Measurements from ENCODE around the gene MAOB. TPM values are rescaled to one million over a fixed set of nuclear protein-coding genes. Genes with fewer than 3 reads are reported as not detected.

The MAOB gene
- total RNA-seq, 2 donors from 2014 or later: 24.6 to 40.6 TPM

GRCh38 chrX:43827791-43828190, 54.5 kb downstream of the MAOB start:
- no peak overlapping the region for H3K27ac ChIP-seq
- no peaks in the 10 kb centered on the region for H3K9me3 ChIP-seq
- no peak for ATAC-seq (ENCODE audit: insufficient number of reproducible peaks, low FRiP score, low read depth)
- no peak overlapping the region for H3K4me3 ChIP-seq
- no peaks in the 10 kb centered on the region for H3K4me1 ChIP-seq (ENCODE audit: control insufficient read depth in 1 of 2, low read depth in 2 of 2)
- no peak for TF ChIP-seq CTCF (IDR thresholded peaks at IDR 0.05)
- no peaks in the 10 kb centered on the region for H3K36me3 ChIP-seq
- H3K27me3 ChIP-seq (replicated peaks; ENCODE audit: insufficient read depth): no peaks in the 10 kb centered on the region
- DNase-seq (ENCODE audit: low spot score): no peak

- no peak for TF ChIP-seq CTCF (IDR thresholded peaks at IDR 0.05)
- H3K36me3 ChIP-seq: no peaks in the 10 kb centered on the region
- H3K4me1 ChIP-seq (ENCODE audit: control insufficient read depth in 1 of 2, low read depth in 2 of 2): no peaks in the 10 kb centered on the region
- no peak overlapping the region for H3K4me3 ChIP-seq
- H3K27ac ChIP-seq: no peak overlapping the region
- DNase-seq (ENCODE audit: low spot score): no peak
- ATAC-seq (ENCODE audit: insufficient number of reproducible peaks, low FRiP score, low read depth): no peak
- H3K9me3 ChIP-seq: no peaks in the 10 kb centered on the region
- H3K27me3 ChIP-seq (replicated peaks; ENCODE audit: insufficient read depth): no peaks in the 10 kb centered on the region
These were observed 60.2 kb downstream of the MAOB start for GRCh38 chrX:43822014-43822413.

GRCh38 chrX:43817444-43817843, 64.8 kb downstream of the MAOB start:
- TF ChIP-seq CTCF (IDR thresholded peaks at IDR 0.05): no peak
- DNase-seq (ENCODE audit: low spot score): no peak
- no peak for ATAC-seq (ENCODE audit: insufficient number of reproducible peaks, low FRiP score, low read depth)
- Histone ChIP-seq H3K4me3 (no peak overlapping the region), H3K27ac (no peak overlapping the region), H3K9me3 (no peaks in the 10 kb centered on the region), H3K36me3 (no peaks in the 10 kb centered on the region), H3K4me1 (ENCODE audit: control insufficient read depth in 1 of 2, low read depth in 2 of 2) (peaks cover 0 to 21% of the 10 kb centered on the region in 2 donors), H3K27me3 (replicated peaks; ENCODE audit: insufficient read depth) (no peaks in the 10 kb centered on the region)

GRCh38 chrX:43815209-43815608, 67.0 kb downstream of the MAOB start:
- DNase-seq (ENCODE audit: low spot score) (no peak), ATAC-seq (ENCODE audit: insufficient number of reproducible peaks, low FRiP score, low read depth) (no peak)
- H3K27me3 ChIP-seq (replicated peaks; ENCODE audit: insufficient read depth): no peaks in the 10 kb centered on the region
- no peak for TF ChIP-seq CTCF (IDR thresholded peaks at IDR 0.05)
- H3K36me3 ChIP-seq: no peaks in the 10 kb centered on the region
- H3K4me1 ChIP-seq (ENCODE audit: control insufficient read depth in 1 of 2, low read depth in 2 of 2): peaks cover 0 to 21% of the 10 kb centered on the region in 2 donors
- no peak overlapping the region for H3K4me3 ChIP-seq
- H3K9me3 ChIP-seq: no peaks in the 10 kb centered on the region
- peak overlapping the region in 1 of 2 donors; percentile 41 for H3K27ac ChIP-seq

- Histone ChIP-seq H3K27ac (no peak overlapping the region), H3K4me3 (no peak overlapping the region), H3K27me3 (replicated peaks; ENCODE audit: insufficient read depth) (no peaks in the 10 kb centered on the region), H3K36me3 (no peaks in the 10 kb centered on the region), H3K4me1 (ENCODE audit: control insufficient read depth in 1 of 2, low read depth in 2 of 2) (peaks cover 0 to 21% of the 10 kb centered on the region in 2 donors), H3K9me3 (no peaks in the 10 kb centered on the region)
- no peak for TF ChIP-seq CTCF (IDR thresholded peaks at IDR 0.05)
- ATAC-seq (ENCODE audit: insufficient number of reproducible peaks, low FRiP score, low read depth): no peak
- DNase-seq (ENCODE audit: low spot score): no peak
These were observed 68.4 kb downstream of the MAOB start for GRCh38 chrX:43813898-43814297.
